GM10266 (cell line): ENCODE measurements around the gene PPP4C.

ENCODE experiments used
- DNase-seq: peaks from one replicate; pipeline ENCODE4 v3.0.0; 2012; ENCODE audit errors: extremely low spot score
- CTCF ChIP-seq: IDR thresholded peaks from 2 replicates; pipeline ENCODE4 v1.5.1; 2012; ENCODE audit warnings: mild to moderate bottlenecking, low read depth; ENCODE audit not compliant: control insufficient read depth, insufficient read depth; ENCODE audit errors: missing control alignments

Gene PPP4C

GRCh38 chr16:30088237-30088831 lies 12.5 kb downstream of the PPP4C start:
- TF ChIP-seq CTCF = no peak

GRCh38 chr16:30088832-30089624 lies 13.2 kb downstream of the PPP4C start:
- DNase-seq = no peak
- no peak for TF ChIP-seq CTCF

More at GRCh38 chr16:30088237-30088831, 12.5 kb downstream of the PPP4C start:
- DNase-seq = no peak

GRCh38 chr16:30090610-30091331 lies 15.0 kb downstream of the PPP4C start:
- DNase-seq = no peak

GRCh38 chr16:30091474-30092372 lies 15.9 kb downstream of the PPP4C start, which contains the start of gene TBX6:
TSS of gene TBX6 (minus strand) at chr16:30091924. CDS start at chr16:30091193, 731 bp downstream.
- peak; percentile 95 for DNase-seq
- TF ChIP-seq CTCF = peak; percentile 95

More at GRCh38 chr16:30090610-30091331, 15.0 kb downstream of the PPP4C start:
- TF ChIP-seq CTCF = no peak

- peak; percentile 89 for TF ChIP-seq CTCF
- peak; percentile 97 for DNase-seq
These were observed 16.7 kb downstream of the PPP4C start for GRCh38 chr16:30092373-30093010.

- TF ChIP-seq CTCF = no peak
- DNase-seq = no peak
These were observed 18.9 kb downstream of the PPP4C start for GRCh38 chr16:30094541-30095165.
